Neutrophil (primary cell): ENCODE data around the gene TOP2A.
A peak's percentile ranks its signal among the peaks of the same experiment; 100 is the strongest.
"Not testable (repeated sequence)": the region's sequence is repeated elsewhere in the genome, so short reads cannot be mapped to it uniquely, and the experiment has no call there.

ENCODE experiments used
- H3K27ac ChIP-seq: fragments of 200-600 bp; sonication (generic); 2 replicates; pipeline ENCODE4 v1.5.1; 2016; ENCODE audit warnings: mild to moderate bottlenecking, moderate library complexity
- H3K27me3 ChIP-seq: fragments of 200-600 bp; sonication (generic); 2 replicates; pipeline ENCODE4 v1.6.0; 2016; ENCODE audit warnings: mild to moderate bottlenecking
- H3K36me3 ChIP-seq: fragments of 200-600 bp; sonication (generic); 2 replicates; pipeline ENCODE4 v1.5.1; 2017
- H3K4me1 ChIP-seq, 2 experiments: fragments of 200-600 bp in 1 of 2; sonication (generic) in 1 of 2; 1 replicate in 1 of 2; 2 replicates in 1 of 2; pipeline versions ENCODE4 v1.5.1 to v1.6.1; 2013 to 2016; ENCODE audit warnings: low read depth in 1 of 2, low read length in 1 of 2, mild to moderate bottlenecking in 1 of 2, moderate library complexity in 1 of 2; ENCODE audit not compliant: control insufficient read depth in 1 of 2, insufficient read depth in 1 of 2
- H3K4me3 ChIP-seq, 2 experiments: fragments of 200-600 bp in 1 of 2; sonication (generic) in 1 of 2; 1 replicate in 1 of 2; 2 replicates in 1 of 2; pipeline ENCODE4 v1.5.1; 2013 to 2016; ENCODE audit warnings: low read depth in 1 of 2, low read length in 1 of 2, mild to moderate bottlenecking in 1 of 2, moderate library complexity in 1 of 2
- H3K9me3 ChIP-seq: fragments of 200-600 bp; sonication (generic); 2 replicates; pipeline ENCODE4 v1.5.1; 2016
- CTCF ChIP-seq: fragments of 200-600 bp; sonication (generic); IDR thresholded peaks from 2 replicates; pipeline ENCODE4 v1.5.1; 2016; ENCODE audit warnings: antibody characterized with exemption

Gene TOP2A

GRCh38 chr17:40419559-40420331 is 2.0 kb upstream of the TOP2A start:
- Histone ChIP-seq H3K9me3 (no peaks in the 10 kb centered on the region), H3K4me1 (peaks cover 34 to 36% of the 10 kb centered on the region in 2 experiments), H3K27ac (peak overlapping the region; percentile 47), H3K27me3 (no peaks in the 10 kb centered on the region), H3K4me3 (no peak overlapping the region), H3K36me3 (no peaks in the 10 kb centered on the region)
- TF ChIP-seq CTCF: no peak

DNA sequence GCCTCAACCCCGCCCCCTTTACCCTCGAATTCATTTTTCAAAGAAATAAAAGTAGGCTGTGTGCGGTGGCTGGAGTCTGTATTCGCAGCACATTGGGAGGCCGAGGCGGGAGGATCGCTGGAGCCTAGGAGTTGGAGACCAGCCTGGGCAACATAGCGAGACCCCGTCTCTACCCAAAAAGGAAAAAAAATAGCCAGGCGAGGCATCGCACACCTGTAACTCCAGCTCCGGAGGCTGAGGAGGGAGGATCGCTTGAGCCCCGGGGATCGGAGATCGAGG is 671 bp upstream of the TOP2A start:
- H3K27me3 ChIP-seq: no peaks in the 10 kb centered on the region
- H3K4me1 ChIP-seq: peaks cover 34 to 36% of the 10 kb centered on the region in 2 experiments
- H3K4me3 ChIP-seq: peak overlapping the region; percentile 76
- no peak overlapping the region for H3K27ac ChIP-seq
- H3K36me3 ChIP-seq: no peaks in the 10 kb centered on the region
- no peaks in the 10 kb centered on the region for H3K9me3 ChIP-seq
- no peak for TF ChIP-seq CTCF

- Histone ChIP-seq H3K4me1 (peaks cover 34 to 36% of the 10 kb centered on the region in 2 experiments), H3K27ac (no peak overlapping the region), H3K36me3 (peaks cover 10% of the 10 kb centered on the region), H3K27me3 (no peaks in the 10 kb centered on the region), H3K9me3 (no peaks in the 10 kb centered on the region), H3K4me3 (peak overlapping the region; percentile 76)
- no peak for TF ChIP-seq CTCF
These were observed 463 bp downstream of the TOP2A start for GRCh38 chr17:40417258-40417608.

DNA sequence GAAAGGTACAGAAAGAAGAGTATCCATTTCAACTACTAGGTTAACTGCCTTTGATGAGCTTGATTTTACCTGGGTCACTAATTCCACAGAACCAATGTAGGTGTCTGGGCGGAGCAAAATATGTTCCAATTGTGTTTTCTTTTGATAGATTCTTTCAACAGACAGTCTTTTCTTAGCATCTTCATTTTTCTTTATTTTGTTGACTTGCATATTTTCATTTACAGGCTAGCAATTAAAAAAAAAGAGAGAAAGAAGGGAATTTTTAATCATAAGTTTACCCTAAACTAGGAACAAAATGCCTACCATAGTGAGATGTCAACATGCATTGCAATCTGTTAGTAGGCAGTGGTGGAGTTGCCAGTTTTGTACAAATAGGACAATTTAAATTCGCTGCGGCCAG is 1.0 kb downstream of the TOP2A start:
- Histone ChIP-seq H3K36me3 (peaks cover 15% of the 10 kb centered on the region), H3K27me3 (no peaks in the 10 kb centered on the region), H3K4me3 (no peak overlapping the region), H3K9me3 (no peaks in the 10 kb centered on the region), H3K4me1 (peaks cover 34 to 36% of the 10 kb centered on the region in 2 experiments), H3K27ac (no peak overlapping the region)
- no peak for TF ChIP-seq CTCF

- TF ChIP-seq CTCF: peak; percentile 73
- no peaks in the 10 kb centered on the region for H3K27me3 ChIP-seq
- H3K27ac ChIP-seq: no peak overlapping the region
- peaks cover 34 to 36% of the 10 kb centered on the region in 2 experiments for H3K4me1 ChIP-seq
- H3K36me3 ChIP-seq: peaks cover 25% of the 10 kb centered on the region
- no peak overlapping the region for H3K4me3 ChIP-seq
- H3K9me3 ChIP-seq: no peaks in the 10 kb centered on the region
These were observed 2.3 kb downstream of the TOP2A start for GRCh38 chr17:40415390-40415789.

DNA sequence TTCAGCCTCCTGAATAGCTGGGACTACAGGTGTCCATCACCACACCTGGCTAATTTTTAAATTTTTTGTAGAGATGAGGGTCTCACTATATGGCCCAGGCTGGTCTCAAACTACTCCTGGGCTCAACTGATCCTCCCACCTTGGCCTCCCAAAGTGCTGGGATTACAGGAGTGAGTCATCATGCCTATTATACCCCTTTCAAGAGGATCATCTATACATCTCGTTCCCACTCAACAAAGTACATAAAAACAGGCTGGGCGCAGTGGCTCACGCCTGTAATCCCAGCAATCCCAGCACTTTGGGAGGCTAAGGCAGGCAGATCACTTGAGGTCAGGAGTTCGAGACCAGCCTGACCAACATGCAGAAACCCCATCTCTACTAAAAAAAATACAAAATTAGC is 3.4 kb downstream of the TOP2A start:
- H3K9me3 ChIP-seq: not testable (repeated sequence)

More for the DNA sequence above, 3.4 kb downstream of the TOP2A start:
- not testable (repeated sequence) for H3K27ac ChIP-seq, H3K27me3 ChIP-seq, H3K4me3 ChIP-seq
- Histone ChIP-seq H3K36me3 (peaks cover 30% of the 10 kb centered on the region), H3K4me1 (peaks cover 27 to 29% of the 10 kb centered on the region in 2 experiments)
